ENCODE measurements around the gene KCNMB3.

- TF ChIP-seq USF1 (IDR thresholded peaks at IDR 0.05): no peak
- TF ChIP-seq TCF12 (IDR thresholded peaks at IDR 0.05; ENCODE audit: low read depth): no peak
- TF ChIP-seq RAD21 (IDR thresholded peaks at IDR 0.05; ENCODE audit: low read depth): no peak
- TF ChIP-seq TAF1 (IDR thresholded peaks at IDR 0.05; ENCODE audit: low read depth): no peak
- TF ChIP-seq, protein P1, sequence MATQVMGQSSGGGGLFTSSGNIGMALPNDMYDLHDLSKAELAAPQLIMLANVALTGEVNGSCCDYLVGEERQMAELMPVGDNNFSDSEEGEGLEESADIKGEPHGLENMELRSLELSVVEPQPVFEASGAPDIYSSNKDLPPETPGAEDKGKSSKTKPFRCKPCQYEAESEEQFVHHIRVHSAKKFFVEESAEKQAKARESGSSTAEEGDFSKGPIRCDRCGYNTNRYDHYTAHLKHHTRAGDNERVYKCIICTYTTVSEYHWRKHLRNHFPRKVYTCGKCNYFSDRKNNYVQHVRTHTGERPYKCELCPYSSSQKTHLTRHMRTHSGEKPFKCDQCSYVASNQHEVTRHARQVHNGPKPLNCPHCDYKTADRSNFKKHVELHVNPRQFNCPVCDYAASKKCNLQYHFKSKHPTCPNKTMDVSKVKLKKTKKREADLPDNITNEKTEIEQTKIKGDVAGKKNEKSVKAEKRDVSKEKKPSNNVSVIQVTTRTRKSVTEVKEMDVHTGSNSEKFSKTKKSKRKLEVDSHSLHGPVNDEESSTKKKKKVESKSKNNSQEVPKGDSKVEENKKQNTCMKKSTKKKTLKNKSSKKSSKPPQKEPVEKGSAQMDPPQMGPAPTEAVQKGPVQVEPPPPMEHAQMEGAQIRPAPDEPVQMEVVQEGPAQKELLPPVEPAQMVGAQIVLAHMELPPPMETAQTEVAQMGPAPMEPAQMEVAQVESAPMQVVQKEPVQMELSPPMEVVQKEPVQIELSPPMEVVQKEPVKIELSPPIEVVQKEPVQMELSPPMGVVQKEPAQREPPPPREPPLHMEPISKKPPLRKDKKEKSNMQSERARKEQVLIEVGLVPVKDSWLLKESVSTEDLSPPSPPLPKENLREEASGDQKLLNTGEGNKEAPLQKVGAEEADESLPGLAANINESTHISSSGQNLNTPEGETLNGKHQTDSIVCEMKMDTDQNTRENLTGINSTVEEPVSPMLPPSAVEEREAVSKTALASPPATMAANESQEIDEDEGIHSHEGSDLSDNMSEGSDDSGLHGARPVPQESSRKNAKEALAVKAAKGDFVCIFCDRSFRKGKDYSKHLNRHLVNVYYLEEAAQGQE (IDR thresholded peaks at IDR 0.05; ENCODE audit: low read depth): no peak
- TF ChIP-seq EGR1 (IDR thresholded peaks at IDR 0.05): no peak
- TF ChIP-seq EP300 (IDR thresholded peaks at IDR 0.05; ENCODE audit: borderline replicate concordance): no peak
- TF ChIP-seq NFIC (IDR thresholded peaks at IDR 0.05): no peak
- no peak for TF ChIP-seq MAX (IDR thresholded peaks at IDR 0.05)
- no peak for TF ChIP-seq CEBPB (IDR thresholded peaks at IDR 0.05)
- no peak for TF ChIP-seq TEAD4 (IDR thresholded peaks at IDR 0.05)
Observed at GRCh38 chr3:179299999-179300613, 49.2 kb upstream of the KCNMB3 start.

Measured in Ishikawa (cell line).